Memory B cell (primary cell): ENCODE data around the gene C17orf100.
"Not testable (repeated sequence)": the region's sequence is repeated elsewhere in the genome, so short reads cannot be mapped to it uniquely, and the experiment has no call there.

Experiments used
- ATAC-seq: fragments of 150-1000 bp; cut with Tn5 transposase; 2 replicates; pipeline ENCODE4 v1.10.0; 2021; ENCODE audit warnings: low read depth, mild to moderate bottlenecking, moderate library complexity
- DNase-seq, 2 donors: peaks; one replicate each; pipeline ENCODE4 v3.0.0; 2022; ENCODE audit warnings: low spot score in 2 of 2
- H3K27ac Mint-ChIP-seq: one replicate; pipeline ENCODE4 v1.8.0; 2022; ENCODE audit warnings: mild to moderate bottlenecking, moderate library complexity, mixed read lengths
- H3K27me3 Mint-ChIP-seq: one replicate; pipeline ENCODE4 v1.8.0; 2022; ENCODE audit warnings: mixed read lengths
- H3K36me3 Mint-ChIP-seq: one replicate; pipeline ENCODE4 v1.8.0; 2022; ENCODE audit warnings: mild to moderate bottlenecking, mixed read lengths
- H3K4me1 Mint-ChIP-seq: one replicate; pipeline ENCODE4 v1.8.0; 2022; ENCODE audit warnings: mixed read lengths
- H3K4me3 Mint-ChIP-seq: one replicate; pipeline ENCODE4 v1.8.0; 2022; ENCODE audit warnings: mild to moderate bottlenecking, moderate library complexity, mixed read lengths
- H3K9me3 Mint-ChIP-seq: one replicate; pipeline ENCODE4 v1.8.0; 2022; ENCODE audit warnings: mixed read lengths

C17orf100 gene

DNA sequence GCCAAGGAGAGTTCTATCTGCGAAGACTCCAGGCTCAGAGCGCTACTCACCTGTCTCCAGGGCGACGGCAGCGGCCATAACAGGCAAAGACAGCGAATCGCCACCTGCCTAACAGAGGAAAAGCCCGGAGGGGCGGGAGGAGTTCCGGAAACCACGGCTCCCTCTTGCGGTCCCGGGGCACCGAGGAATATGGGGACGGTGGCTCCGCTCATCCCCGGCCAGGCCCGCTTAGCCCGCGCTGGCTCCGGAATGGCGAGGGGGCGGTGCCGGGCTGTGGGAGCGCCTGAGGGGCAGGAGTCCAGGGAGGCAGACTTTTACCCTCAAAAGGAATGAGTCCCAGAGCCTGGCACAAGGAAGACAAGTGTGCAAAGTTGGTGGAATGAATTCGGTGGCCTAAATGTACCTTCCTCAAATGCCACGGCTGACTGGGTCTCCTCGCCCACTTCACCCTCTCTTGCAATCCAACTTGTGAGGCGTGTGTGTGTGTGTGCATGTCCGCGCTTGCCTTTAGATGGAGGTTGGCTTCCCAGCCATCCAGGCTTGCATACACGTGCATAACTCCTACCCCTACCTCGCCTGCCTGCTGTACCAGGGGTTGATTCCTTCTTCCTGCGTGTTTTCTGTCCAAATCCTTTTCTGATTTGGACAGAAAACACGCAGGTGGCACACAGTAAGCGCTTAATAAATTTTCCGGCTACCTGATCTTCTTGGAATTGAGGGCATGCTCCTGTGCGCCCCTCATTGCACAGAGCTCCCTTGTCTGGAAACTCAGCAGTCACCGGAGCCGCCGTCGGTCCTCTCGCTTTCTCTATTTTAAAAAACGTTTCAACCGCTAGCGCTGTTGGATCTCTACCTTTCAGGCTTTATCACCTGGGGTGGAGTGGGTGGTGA, 3.5 kb downstream of the C17orf100 start:
- no peaks in the 10 kb centered on the region for H3K27me3 Mint-ChIP-seq

GRCh38 chr17:6655732-6656361, 4.3 kb downstream of the C17orf100 start:
- not testable (repeated sequence) for H3K9me3 Mint-ChIP-seq, DNase-seq, H3K27ac Mint-ChIP-seq, ATAC-seq, H3K27me3 Mint-ChIP-seq, H3K36me3 Mint-ChIP-seq
- H3K4me1 Mint-ChIP-seq, result peaks cover 48% of the 10 kb centered on the region
- H3K4me3 Mint-ChIP-seq, result peak overlapping the region; percentile 70

More for the DNA sequence above, 3.5 kb downstream of the C17orf100 start:
- no peak overlapping the region for H3K27ac Mint-ChIP-seq
- no peak for ATAC-seq
- peaks cover 5% of the 10 kb centered on the region for H3K36me3 Mint-ChIP-seq
- no peak for DNase-seq
- H3K4me3 Mint-ChIP-seq, result no peak overlapping the region
- peaks cover 47% of the 10 kb centered on the region for H3K4me1 Mint-ChIP-seq
- no peaks in the 10 kb centered on the region for H3K9me3 Mint-ChIP-seq

DNA sequence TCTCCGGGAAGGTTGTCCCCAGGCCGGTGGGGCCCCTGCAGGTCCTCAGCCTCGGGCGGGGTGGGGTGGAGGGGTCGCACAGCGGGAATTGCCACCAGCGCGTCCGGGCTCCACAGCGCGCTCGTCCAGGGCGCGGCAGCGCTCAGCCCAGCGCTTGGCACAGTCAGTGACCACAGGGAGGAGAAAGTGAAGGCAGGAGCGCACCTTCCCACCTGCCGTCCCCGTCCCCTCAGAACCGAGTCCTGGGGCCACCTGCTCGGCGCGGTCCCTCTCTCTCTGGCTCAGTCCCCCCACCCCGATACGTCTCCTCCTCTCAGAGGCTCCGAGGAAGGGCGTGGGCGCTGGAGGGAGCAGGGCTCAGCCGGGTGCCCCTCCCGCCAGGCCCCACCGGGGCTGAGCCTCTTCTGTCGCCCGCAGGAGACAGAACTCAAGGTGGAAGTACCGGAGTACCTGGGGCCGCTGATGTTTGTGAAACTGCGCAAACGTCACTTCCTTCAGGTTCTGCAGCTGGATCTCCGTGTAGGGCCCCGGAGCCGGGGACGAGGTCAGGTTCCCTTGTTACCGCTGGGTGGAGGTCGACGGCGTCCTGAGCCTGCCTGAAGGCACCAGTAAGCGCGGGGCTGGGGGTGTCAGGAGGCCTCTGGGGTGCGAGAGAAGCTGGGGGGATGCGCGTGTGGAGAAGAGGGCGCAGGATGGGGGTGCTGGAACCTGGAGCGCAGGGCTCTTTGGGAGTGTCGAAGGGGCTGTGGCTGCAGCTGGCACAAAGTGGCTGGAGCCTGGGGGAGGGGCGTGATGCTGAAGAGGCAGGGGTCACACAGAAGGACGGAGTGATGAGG, 5.5 kb downstream of the C17orf100 start:
- Mint-ChIP-seq H3K27ac (peak overlapping the region; percentile 88), H3K4me3 (peak overlapping the region; percentile 97)

DNA sequence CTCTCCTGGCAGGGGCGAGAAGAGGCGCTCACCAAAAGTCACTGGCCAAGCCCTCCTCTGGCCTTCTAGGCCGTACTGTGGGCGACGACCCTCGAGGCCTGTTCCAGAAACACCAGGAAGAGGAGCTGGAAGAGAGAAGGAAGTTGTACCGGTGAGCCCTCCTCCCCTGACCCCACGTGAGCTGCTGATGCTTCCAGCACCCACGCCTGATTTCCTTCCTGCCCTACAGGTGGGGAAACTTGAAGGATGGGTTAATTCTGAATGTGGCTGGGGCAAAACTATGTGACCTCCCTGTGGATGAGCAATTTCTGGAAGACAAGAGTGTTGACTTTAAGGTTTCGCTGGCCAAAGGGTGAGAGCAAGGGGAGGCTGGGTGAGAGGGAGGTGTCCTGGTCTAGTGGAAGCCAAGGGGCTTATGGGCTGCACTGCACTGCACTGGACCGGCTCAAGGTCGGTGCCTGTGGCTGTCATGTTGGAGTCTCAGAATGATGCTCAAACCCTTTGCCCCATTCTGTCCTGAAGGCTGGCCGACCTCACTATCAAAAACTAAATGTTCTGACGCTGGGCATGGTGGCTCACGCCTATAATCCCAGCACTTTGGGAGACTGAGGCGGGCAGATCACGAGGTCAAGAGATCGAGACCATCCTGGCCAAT, 6.2 kb downstream of the C17orf100 start:
- Mint-ChIP-seq H3K36me3 (peaks cover 5% of the 10 kb centered on the region), H3K4me1 (peaks cover 53% of the 10 kb centered on the region), H3K9me3 (no peaks in the 10 kb centered on the region), H3K27me3 (no peaks in the 10 kb centered on the region), H3K4me3 (peak overlapping the region; percentile 97), H3K27ac (peak overlapping the region; percentile 88)
- ATAC-seq (no peak), DNase-seq (no peak)

More for the DNA sequence above, 5.5 kb downstream of the C17orf100 start:
- not testable (repeated sequence) for H3K9me3 Mint-ChIP-seq, H3K27me3 Mint-ChIP-seq, H3K36me3 Mint-ChIP-seq
- DNase-seq (peak; percentile 38 to 39), ATAC-seq (peak; percentile 83)
- peaks cover 52% of the 10 kb centered on the region for H3K4me1 Mint-ChIP-seq

GRCh38 chr17:6658411-6658810, 6.8 kb downstream of the C17orf100 start:
- peak overlapping the region; percentile 97 for H3K4me3 Mint-ChIP-seq
- H3K27ac Mint-ChIP-seq, result peak overlapping the region; percentile 49
- not testable (repeated sequence) for ATAC-seq, H3K9me3 Mint-ChIP-seq, H3K36me3 Mint-ChIP-seq, DNase-seq, H3K27me3 Mint-ChIP-seq
- H3K4me1 Mint-ChIP-seq, result peaks cover 48% of the 10 kb centered on the region

GRCh38 chr17:6660101-6660500, 8.5 kb downstream of the C17orf100 start:
- ATAC-seq, result no peak

DNA sequence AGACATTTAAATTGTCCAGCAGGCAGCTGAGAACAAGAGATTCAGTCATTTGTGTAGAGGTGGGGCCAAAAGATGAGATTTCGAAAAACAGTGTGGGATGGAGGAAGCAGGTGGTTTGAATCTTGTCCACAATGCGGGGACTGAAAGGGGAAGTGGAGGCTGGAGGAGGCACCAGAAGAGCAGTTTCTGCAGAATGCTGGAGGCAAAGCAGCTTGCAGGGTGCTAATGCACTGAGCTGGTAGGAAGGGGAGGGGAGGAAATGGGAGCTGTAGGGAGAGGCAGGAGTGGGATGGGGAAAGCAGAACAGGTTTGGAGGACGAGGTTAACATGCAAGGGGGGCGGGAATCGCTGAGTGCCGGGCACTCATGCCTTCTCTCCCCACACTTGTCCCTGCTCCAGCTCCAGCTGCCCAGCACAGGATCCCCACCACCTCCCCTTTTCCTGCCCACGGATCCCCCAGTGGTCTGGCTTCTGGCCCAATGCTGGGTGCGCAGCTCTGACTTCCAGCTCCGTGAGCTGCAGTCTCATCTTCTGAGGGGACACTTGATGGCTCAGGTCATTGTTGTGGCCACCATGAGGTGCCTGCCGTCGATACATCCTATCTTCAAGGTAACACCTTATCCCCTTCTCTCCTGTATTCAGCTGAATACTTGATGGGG, 9.4 kb downstream of the C17orf100 start:
- Mint-ChIP-seq H3K4me1 (peaks cover 38% of the 10 kb centered on the region), H3K27ac (peak overlapping the region; percentile 12), H3K36me3 (peaks cover 7% of the 10 kb centered on the region), H3K27me3 (no peaks in the 10 kb centered on the region), H3K4me3 (peak overlapping the region; percentile 85), H3K9me3 (no peaks in the 10 kb centered on the region)
- DNase-seq (peak; percentile 37 to 55), ATAC-seq (peak; percentile 78)

More at GRCh38 chr17:6660101-6660500, 8.5 kb downstream of the C17orf100 start:
- peak overlapping the region; percentile 85 for H3K4me3 Mint-ChIP-seq
- no peaks in the 10 kb centered on the region for H3K9me3 Mint-ChIP-seq
- no peaks in the 10 kb centered on the region for H3K27me3 Mint-ChIP-seq
- DNase-seq, result no peak
- H3K36me3 Mint-ChIP-seq, result peaks cover 6% of the 10 kb centered on the region
- peaks cover 39% of the 10 kb centered on the region for H3K4me1 Mint-ChIP-seq
- H3K27ac Mint-ChIP-seq, result peak overlapping the region; percentile 12

DNA sequence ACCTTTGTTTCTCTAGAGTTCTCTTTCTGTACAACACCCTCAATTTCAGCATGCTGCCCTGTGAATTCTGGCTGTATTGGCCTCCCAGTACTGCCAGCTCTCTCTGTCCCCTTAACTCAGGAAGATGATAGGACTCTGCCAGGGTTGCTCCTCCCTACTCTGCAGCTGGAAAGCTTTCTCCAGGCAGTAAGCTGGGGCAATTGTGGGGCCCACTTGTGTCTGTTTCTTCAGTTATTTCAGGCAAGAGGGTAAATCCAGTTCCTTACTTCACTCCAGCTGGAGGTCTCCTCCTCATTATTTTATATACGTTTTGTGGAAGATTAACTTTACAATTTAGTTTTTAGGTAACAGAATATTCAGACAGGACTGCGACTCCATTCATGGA, 9.9 kb downstream of the C17orf100 start:
- Mint-ChIP-seq H3K27ac (no peak overlapping the region), H3K4me3 (peak overlapping the region; percentile 85), H3K4me1 (peaks cover 40% of the 10 kb centered on the region), H3K27me3 (no peaks in the 10 kb centered on the region), H3K36me3 (peaks cover 7% of the 10 kb centered on the region), H3K9me3 (no peaks in the 10 kb centered on the region)
- ATAC-seq (no peak), DNase-seq (no peak)

GRCh38 chr17:6663200-6663599, 11.6 kb downstream of the C17orf100 start:
- not testable (repeated sequence) for H3K27me3 Mint-ChIP-seq, DNase-seq, H3K9me3 Mint-ChIP-seq, H3K27ac Mint-ChIP-seq, ATAC-seq, H3K4me3 Mint-ChIP-seq
- Mint-ChIP-seq H3K4me1 (peaks cover 38% of the 10 kb centered on the region), H3K36me3 (peaks cover 13% of the 10 kb centered on the region)

DNA sequence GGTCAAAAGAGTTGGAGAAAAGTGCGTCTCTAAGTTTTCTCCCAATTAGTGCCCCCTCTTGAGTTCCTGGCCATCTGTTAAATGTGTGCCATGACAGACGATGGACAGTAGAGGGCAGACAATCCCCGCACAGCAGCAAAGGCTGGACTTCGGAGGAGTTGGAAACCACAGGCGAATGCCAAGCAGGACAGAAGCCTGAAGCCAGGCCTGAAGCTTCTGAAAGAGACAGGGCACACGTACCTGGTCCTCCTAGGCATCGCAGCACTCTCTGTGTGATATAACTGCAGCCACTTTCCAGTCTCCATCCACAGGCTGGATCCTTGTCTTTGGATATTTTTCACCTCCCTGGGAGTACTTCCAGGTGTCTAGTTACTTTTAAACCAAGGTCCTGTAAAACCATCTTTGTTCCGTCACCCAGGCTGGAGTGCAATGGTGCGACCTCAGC, 14.5 kb downstream of the C17orf100 start:
- Mint-ChIP-seq H3K9me3 (no peaks in the 10 kb centered on the region), H3K36me3 (peaks cover 18% of the 10 kb centered on the region), H3K27ac (no peak overlapping the region), H3K4me1 (peaks cover 27% of the 10 kb centered on the region), H3K27me3 (no peaks in the 10 kb centered on the region), H3K4me3 (no peak overlapping the region)
- DNase-seq (peak; percentile 33 to 38), ATAC-seq (peak; percentile 69)

GRCh38 chr17:6666557-6666956, 15.0 kb downstream of the C17orf100 start:
- H3K27me3 Mint-ChIP-seq, result no peaks in the 10 kb centered on the region

DNA sequence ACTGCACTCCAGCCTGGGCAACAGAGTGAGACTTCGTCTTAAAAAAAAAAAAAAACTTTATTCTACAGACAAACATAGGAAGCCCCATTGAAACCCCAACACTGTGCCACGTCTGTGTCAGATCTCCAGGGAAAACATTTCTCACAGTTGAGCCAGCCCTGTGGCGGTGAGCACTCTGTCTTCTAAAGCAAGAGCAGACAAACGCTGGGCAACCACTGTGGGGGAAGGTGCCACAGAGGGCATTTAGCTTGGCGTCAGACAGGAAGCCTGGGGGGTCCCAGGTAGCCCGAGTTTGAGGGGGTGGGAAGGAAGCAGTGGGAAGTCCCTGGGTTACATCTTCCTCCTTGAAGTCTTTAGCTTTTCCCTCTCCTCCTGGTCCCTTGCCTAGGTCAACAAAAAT, 16.0 kb downstream of the C17orf100 start:
- H3K27ac Mint-ChIP-seq, result no peak overlapping the region
- no peak overlapping the region for H3K4me3 Mint-ChIP-seq
- peaks cover 20% of the 10 kb centered on the region for H3K36me3 Mint-ChIP-seq
- ATAC-seq (no peak), DNase-seq (no peak)
- no peaks in the 10 kb centered on the region for H3K27me3 Mint-ChIP-seq
- no peaks in the 10 kb centered on the region for H3K9me3 Mint-ChIP-seq
- H3K4me1 Mint-ChIP-seq, result peaks cover 17% of the 10 kb centered on the region

More at GRCh38 chr17:6666557-6666956, 15.0 kb downstream of the C17orf100 start:
- Mint-ChIP-seq H3K9me3 (no peaks in the 10 kb centered on the region), H3K4me1 (peaks cover 23% of the 10 kb centered on the region), H3K4me3 (no peak overlapping the region), H3K27ac (no peak overlapping the region), H3K36me3 (peaks cover 19% of the 10 kb centered on the region)
- no peak for ATAC-seq
- no peak for DNase-seq

DNA sequence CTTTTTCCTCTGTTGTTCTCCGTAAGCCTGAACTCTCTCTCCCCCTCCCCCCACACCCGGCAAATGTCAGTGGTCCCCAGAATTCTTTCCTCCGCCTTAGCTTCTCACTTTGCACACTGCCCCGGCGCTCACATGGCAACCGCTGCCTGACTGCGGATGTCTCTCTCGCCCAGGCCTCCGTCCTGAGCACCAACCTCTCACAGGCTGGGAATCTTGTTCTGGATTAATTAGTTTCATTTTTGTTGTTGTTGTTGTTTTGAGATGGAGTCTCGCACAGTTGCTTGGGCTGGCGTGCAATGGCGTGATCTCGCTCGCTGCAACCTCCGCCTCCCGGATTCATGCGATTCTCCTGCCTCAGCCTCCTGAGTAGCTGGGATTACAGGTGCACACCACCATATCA, 16.7 kb downstream of the C17orf100 start:
- Mint-ChIP-seq H3K27me3 (no peaks in the 10 kb centered on the region), H3K27ac (no peak overlapping the region), H3K4me3 (no peak overlapping the region), H3K9me3 (no peaks in the 10 kb centered on the region), H3K4me1 (peaks cover 15% of the 10 kb centered on the region), H3K36me3 (peaks cover 18% of the 10 kb centered on the region)
- DNase-seq (no peak), ATAC-seq (no peak)
